Endodermal cell (in vitro differentiated cells): ENCODE results near the gene DKK3. TPM values are rescaled to one million over a fixed set of nuclear protein-coding genes. Genes with fewer than 3 reads are reported as not detected.

ENCODE experiments used
- DNase-seq: peaks from one replicate; pipeline ENCODE4 v3.0.0-alpha.2; 2017
- H3K27ac ChIP-seq: 2 replicates; pipeline ENCODE4 v1.5.1; 2013; ENCODE audit warnings: mild to moderate bottlenecking, low read depth, low read length, moderate library complexity
- H3K27me3 ChIP-seq: 2 replicates; pipeline ENCODE4 v1.6.1; 2013; ENCODE audit warnings: mild to moderate bottlenecking, low read length, moderate library complexity; ENCODE audit not compliant: insufficient read depth, control insufficient read depth, poor library complexity, severe bottlenecking
- H3K36me3 ChIP-seq: 2 replicates; pipeline ENCODE4 v1.7.0; 2013; ENCODE audit warnings: mild to moderate bottlenecking, low read length, moderate library complexity; ENCODE audit not compliant: control insufficient read depth, insufficient read depth
- H3K4me1 ChIP-seq: one replicate; pipeline ENCODE4 v1.7.0; 2013; ENCODE audit warnings: low read length; ENCODE audit not compliant: control insufficient read depth, insufficient read depth
- H3K4me3 ChIP-seq: 2 replicates; pipeline ENCODE4 v1.5.1; 2013; ENCODE audit warnings: mild to moderate bottlenecking, low read length, moderate library complexity
- H3K9ac ChIP-seq: 2 replicates; pipeline ENCODE4 v1.6.1; 2013; ENCODE audit warnings: mild to moderate bottlenecking, low read length, moderate library complexity; ENCODE audit not compliant: poor library complexity, severe bottlenecking; ENCODE audit errors: extremely low read depth
- H3K9me3 ChIP-seq: 2 replicates; pipeline ENCODE4 v1.6.1; 2013; ENCODE audit warnings: mild to moderate bottlenecking, low read length, moderate library complexity; ENCODE audit not compliant: control insufficient read depth
- H3K27ac Mint-ChIP-seq: 2 replicates; pipeline ENCODE4 v1.8.0; 2020; ENCODE audit warnings: mixed read lengths
- H3K27me3 Mint-ChIP-seq: 2 replicates; pipeline ENCODE4 v1.8.0; 2021; ENCODE audit warnings: mild to moderate bottlenecking, mixed read lengths; ENCODE audit not compliant: insufficient read depth
- H3K36me3 Mint-ChIP-seq: 2 replicates; pipeline ENCODE4 v1.8.0; 2020; ENCODE audit warnings: low read depth, mixed read lengths
- H3K4me1 Mint-ChIP-seq: 2 replicates; pipeline ENCODE4 v1.8.0; 2020; ENCODE audit warnings: mixed read lengths
- H3K4me3 Mint-ChIP-seq: 2 replicates; pipeline ENCODE4 v1.8.0; 2020; ENCODE audit warnings: mild to moderate bottlenecking, moderate library complexity, mixed read lengths
- H3K9me3 Mint-ChIP-seq: 2 replicates; pipeline ENCODE4 v1.8.0; 2020; ENCODE audit warnings: mild to moderate bottlenecking, mixed read lengths
- CTCF ChIP-seq: fragments of 200-600 bp; sonication (generic); conservative IDR thresholded peaks from 2 replicates; pipeline ENCODE4 v1.5.0; 2021; ENCODE audit warnings: antibody characterized with exemption, mild to moderate bottlenecking
- WGBS, 2 experiments: methylation state at CpG; one replicate each; pipeline versions ENCODE4 v1.1.5 to v1.1.7; 2013; ENCODE audit warnings: missing lambda C conversion rate in 2 of 2, mixed read lengths in 1 of 2; ENCODE audit not compliant: insufficient coverage in 1 of 2, insufficient read length in 1 of 2; 5-methylcytosine and 5-hydroxymethylcytosine counted together
- total RNA-seq, 2 donors: library from RNA; stranded (reverse); fragmentation: NEBNext Ultra II Directional in 1 of 2; extraction: Animal tissue kit (Norgen Biotek cat#: 25700) in 1 of 2; gene quantifications; 2 replicates in 1 of 2; 3 replicates in 1 of 2; pipeline ENCODE4 v1.2.1, GENCODE V29; 2021

DKK3 gene
- total RNA-seq, 2 donors from 2014 or later, result 18.8 to 42.6 TPM

GRCh38 chr11:11913395-11913794 lies 95.0 kb downstream of the DKK3 start:
- no peak for DNase-seq
- H3K27ac Mint-ChIP-seq, result no peak overlapping the region
- no peaks in the 10 kb centered on the region for H3K9me3 ChIP-seq
- H3K4me1 Mint-ChIP-seq, result peaks cover 5% of the 10 kb centered on the region
- H3K27me3 Mint-ChIP-seq, result no peaks in the 10 kb centered on the region
- no peak overlapping the region for H3K9ac ChIP-seq
- WGBS, 2 experiments, result 96 to 100% methylated on average over 1 of the region's 1 CpG
- no peak overlapping the region for H3K4me3 ChIP-seq
- H3K36me3 ChIP-seq, result peaks cover 32% of the 10 kb centered on the region
- H3K9me3 Mint-ChIP-seq, result no peaks in the 10 kb centered on the region
- no peak for TF ChIP-seq CTCF
- no peaks in the 10 kb centered on the region for H3K27me3 ChIP-seq
- H3K4me1 ChIP-seq, result no peaks in the 10 kb centered on the region
- H3K27ac ChIP-seq, result no peak overlapping the region
- peaks cover 2% of the 10 kb centered on the region for H3K36me3 Mint-ChIP-seq
- H3K4me3 Mint-ChIP-seq, result no peak overlapping the region

Other genes starting within 250 kb of the DKK3 start
- gene USP47, start 166.7 kb downstream of the DKK3 start, total RNA-seq, result 10 to 100 TPM; 26.3 to 26.9 TPM
- 1 to 10 TPM; 1.5 to 1.9 TPM for gene MICAL2, start 102.0 kb upstream of the DKK3 start, total RNA-seq